Stimulated activated CD4-positive, alpha-beta T cell treated with anti-CD3 and anti-CD28 coated beads, Interleukin-1b, Interleukin-23, amount 100 ng/mL, for 24 hours (primary cell): ENCODE results near the gene PBX1.
"Not testable (repeated sequence)": the region's sequence is repeated elsewhere in the genome, so short reads cannot be mapped to it uniquely, and the experiment has no call there.

Experiments
- DNase-seq, 4 experiments: peaks; one replicate each; pipeline ENCODE4 v3.0.0-alpha.2; 2020; ENCODE audit warnings: low read depth in 4 of 4, low spot score in 1 of 4

PBX1 gene

GRCh38 chr1:164638492-164639202 lies 79.7 kb downstream of the PBX1 start:
- no peak for DNase-seq

GRCh38 chr1:164640686-164641352 lies 81.8 kb downstream of the PBX1 start:
- no peak for DNase-seq

- DNase-seq, result no peak
Measured at GRCh38 chr1:164641353-164641730, 82.4 kb downstream of the PBX1 start.

GRCh38 chr1:164643018-164643417 lies 84.0 kb downstream of the PBX1 start:
- no peak for DNase-seq

- DNase-seq, result no peak
Measured at GRCh38 chr1:164644268-164644667, 85.3 kb downstream of the PBX1 start.

GRCh38 chr1:164644774-164645644 lies 86.0 kb downstream of the PBX1 start:
- DNase-seq, result no peak

GRCh38 chr1:164645921-164646320 lies 86.9 kb downstream of the PBX1 start:
- no peak for DNase-seq

GRCh38 chr1:164647211-164647610 lies 88.2 kb downstream of the PBX1 start:
- no peak for DNase-seq

- DNase-seq, result no peak
Measured at GRCh38 chr1:164648636-164649035, 89.7 kb downstream of the PBX1 start.

GRCh38 chr1:164649146-164649545 lies 90.2 kb downstream of the PBX1 start:
- no peak for DNase-seq

GRCh38 chr1:164650531-164650930 lies 91.5 kb downstream of the PBX1 start:
- no peak for DNase-seq

- DNase-seq, result no peak
Measured at GRCh38 chr1:164651351-164651951, 92.5 kb downstream of the PBX1 start.

- DNase-seq, result not testable (repeated sequence)
Measured at GRCh38 chr1:164652969-164653368, 94.0 kb downstream of the PBX1 start.

- DNase-seq, result no peak
Measured at GRCh38 chr1:164653705-164654104, 94.7 kb downstream of the PBX1 start.

- DNase-seq, result no peak
Measured at GRCh38 chr1:164654200-164654599, 95.2 kb downstream of the PBX1 start.

- no peak for DNase-seq
Measured at GRCh38 chr1:164658864-164659263, 99.9 kb downstream of the PBX1 start.

GRCh38 chr1:164659621-164660411 lies 100.8 kb downstream of the PBX1 start:
- DNase-seq, result no peak

GRCh38 chr1:164660412-164660772 lies 101.4 kb downstream of the PBX1 start:
- DNase-seq, result no peak

- no peak for DNase-seq
Measured at GRCh38 chr1:164660775-164661174, 101.8 kb downstream of the PBX1 start.

GRCh38 chr1:164662462-164662861 lies 103.5 kb downstream of the PBX1 start:
- no peak for DNase-seq

GRCh38 chr1:164662955-164663354 lies 104.0 kb downstream of the PBX1 start:
- DNase-seq, result no peak
